Coronary artery (tissue), 2 donors: Measurements from ENCODE around the gene NAT9.

Experiments
- DNase-seq: peaks from one replicate; pipeline ENCODE4 v3.0.0-alpha.2; 2017; ENCODE audit warnings: low spot score
- H3K27ac ChIP-seq, 2 donors: fragments of 200-600 bp; sonication (generic); one replicate each; pipeline ENCODE4 v1.5.1; 2016 to 2019
- H3K4me3 ChIP-seq: fragments of 200-600 bp; sonication (generic); 2 replicates; pipeline ENCODE4 v1.5.1; 2016; ENCODE audit warnings: mild to moderate bottlenecking, moderate library complexity
- CTCF ChIP-seq: fragments of 200-600 bp; sonication (generic); IDR thresholded peaks from one replicate; pipeline ENCODE4 v1.5.1; 2019; ENCODE audit warnings: antibody characterized with exemption

The NAT9 gene

GRCh38 chr17:74803971-74804370 is 27.8 kb upstream of the NAT9 start:
- no peak for TF ChIP-seq CTCF
- Histone ChIP-seq H3K27ac (no peak overlapping the region), H3K4me3 (no peak overlapping the region)
- no peak for DNase-seq

- no peak for DNase-seq
- H3K4me3 ChIP-seq = no peak overlapping the region
- TF ChIP-seq CTCF = no peak
- no peak overlapping the region for H3K27ac ChIP-seq
Observed at GRCh38 chr17:74803388-74803930, 27.3 kb upstream of the NAT9 start.

DNA sequence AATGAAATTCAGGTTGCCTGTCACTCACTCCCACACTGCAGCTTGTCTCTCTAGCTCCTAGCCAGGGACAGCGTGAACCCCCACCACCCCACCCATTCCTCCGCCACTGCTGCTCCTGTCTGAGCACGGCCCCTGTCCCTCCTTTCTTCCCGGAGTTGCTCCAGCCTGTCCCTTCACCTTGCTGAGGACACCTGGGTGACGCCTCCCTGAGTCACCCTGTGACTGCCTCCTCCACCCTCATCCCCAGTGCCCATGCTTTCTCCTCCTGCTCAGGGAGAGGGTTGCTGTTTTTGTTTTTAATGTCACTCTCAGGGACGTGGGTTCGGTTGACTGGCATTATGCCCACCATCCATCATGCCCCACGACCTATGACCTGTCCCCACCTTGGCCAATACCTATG is 25.8 kb upstream of the NAT9 start:
- Histone ChIP-seq H3K27ac (no peak overlapping the region), H3K4me3 (no peak overlapping the region)
- no peak for TF ChIP-seq CTCF
- no peak for DNase-seq

DNA sequence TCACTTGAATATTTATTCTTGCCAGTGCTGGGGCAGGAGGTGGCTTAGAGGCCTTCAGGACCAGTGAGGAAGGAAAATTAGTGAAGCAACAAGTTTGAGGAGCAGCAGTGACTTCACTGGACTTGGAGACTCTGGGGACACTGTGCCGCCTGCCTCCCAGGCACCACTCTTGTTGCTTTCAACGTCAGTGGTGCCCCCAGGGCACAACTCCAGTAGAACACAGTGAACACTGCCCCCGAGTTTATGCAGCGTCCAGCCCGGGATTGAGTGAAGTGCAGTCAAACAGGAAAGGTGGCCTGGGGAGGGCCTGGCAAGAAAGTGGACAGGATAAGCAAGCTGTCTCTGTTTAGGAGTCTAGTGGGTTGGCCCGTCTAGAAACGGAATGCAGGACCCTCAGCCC is 24.4 kb upstream of the NAT9 start:
- no peak for TF ChIP-seq CTCF
- DNase-seq = no peak
- H3K27ac ChIP-seq = no peak overlapping the region
- no peak overlapping the region for H3K4me3 ChIP-seq

DNA sequence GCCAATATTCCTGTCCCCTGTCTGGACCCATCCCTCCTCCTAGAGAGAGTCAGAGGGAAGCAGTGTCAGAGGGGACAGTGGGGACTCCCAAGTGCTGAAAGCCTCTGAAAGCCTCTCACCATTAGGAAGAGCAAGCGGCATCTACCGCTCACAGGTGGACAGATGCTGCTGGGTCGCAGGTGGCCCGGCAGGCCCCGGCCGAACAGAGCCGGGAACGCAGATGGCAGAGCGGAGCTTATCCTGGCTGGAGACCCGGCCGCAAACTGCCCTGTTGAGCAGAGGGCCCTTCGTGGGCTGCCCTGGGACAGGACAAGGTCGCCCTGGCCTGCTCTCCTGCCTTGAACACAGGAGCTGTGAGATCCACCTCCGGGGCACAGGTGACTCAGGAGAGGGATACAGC is 23.0 kb upstream of the NAT9 start:
- no peak overlapping the region for H3K27ac ChIP-seq
- no peak for TF ChIP-seq CTCF
- DNase-seq = no peak
- H3K4me3 ChIP-seq = no peak overlapping the region

GRCh38 chr17:74798239-74798707 is 22.1 kb upstream of the NAT9 start:
- TF ChIP-seq CTCF = no peak
- Histone ChIP-seq H3K4me3 (no peak overlapping the region), H3K27ac (no peak overlapping the region)
- no peak for DNase-seq

- Histone ChIP-seq H3K27ac (no peak overlapping the region), H3K4me3 (no peak overlapping the region)
- no peak for TF ChIP-seq CTCF
- DNase-seq = no peak
Observed at GRCh38 chr17:74797824-74798223, 21.7 kb upstream of the NAT9 start.
